Endodermal cell (in vitro differentiated cells): ENCODE data around the gene INPP4B. TPM values are rescaled to one million over a fixed set of nuclear protein-coding genes. Genes with fewer than 3 reads are reported as not detected.

Experiments
- DNase-seq: peaks from one replicate; pipeline ENCODE4 v3.0.0-alpha.2; 2017
- H3K27ac ChIP-seq: 2 replicates; pipeline ENCODE4 v1.5.1; 2013; ENCODE audit warnings: mild to moderate bottlenecking, low read depth, low read length, moderate library complexity
- H3K27me3 ChIP-seq: 2 replicates; pipeline ENCODE4 v1.6.1; 2013; ENCODE audit warnings: mild to moderate bottlenecking, low read length, moderate library complexity; ENCODE audit not compliant: insufficient read depth, control insufficient read depth, poor library complexity, severe bottlenecking
- H3K36me3 ChIP-seq: 2 replicates; pipeline ENCODE4 v1.7.0; 2013; ENCODE audit warnings: mild to moderate bottlenecking, low read length, moderate library complexity; ENCODE audit not compliant: control insufficient read depth, insufficient read depth
- H3K4me1 ChIP-seq: one replicate; pipeline ENCODE4 v1.7.0; 2013; ENCODE audit warnings: low read length; ENCODE audit not compliant: control insufficient read depth, insufficient read depth
- H3K4me3 ChIP-seq: 2 replicates; pipeline ENCODE4 v1.5.1; 2013; ENCODE audit warnings: mild to moderate bottlenecking, low read length, moderate library complexity
- H3K9ac ChIP-seq: 2 replicates; pipeline ENCODE4 v1.6.1; 2013; ENCODE audit warnings: mild to moderate bottlenecking, low read length, moderate library complexity; ENCODE audit not compliant: poor library complexity, severe bottlenecking; ENCODE audit errors: extremely low read depth
- H3K9me3 ChIP-seq: 2 replicates; pipeline ENCODE4 v1.6.1; 2013; ENCODE audit warnings: mild to moderate bottlenecking, low read length, moderate library complexity; ENCODE audit not compliant: control insufficient read depth
- H3K27ac Mint-ChIP-seq: 2 replicates; pipeline ENCODE4 v1.8.0; 2020; ENCODE audit warnings: mixed read lengths
- H3K27me3 Mint-ChIP-seq: 2 replicates; pipeline ENCODE4 v1.8.0; 2021; ENCODE audit warnings: mild to moderate bottlenecking, mixed read lengths; ENCODE audit not compliant: insufficient read depth
- H3K36me3 Mint-ChIP-seq: 2 replicates; pipeline ENCODE4 v1.8.0; 2020; ENCODE audit warnings: low read depth, mixed read lengths
- H3K4me1 Mint-ChIP-seq: 2 replicates; pipeline ENCODE4 v1.8.0; 2020; ENCODE audit warnings: mixed read lengths
- H3K4me3 Mint-ChIP-seq: 2 replicates; pipeline ENCODE4 v1.8.0; 2020; ENCODE audit warnings: mild to moderate bottlenecking, moderate library complexity, mixed read lengths
- H3K9me3 Mint-ChIP-seq: 2 replicates; pipeline ENCODE4 v1.8.0; 2020; ENCODE audit warnings: mild to moderate bottlenecking, mixed read lengths
- CTCF ChIP-seq: fragments of 200-600 bp; sonication (generic); conservative IDR thresholded peaks from 2 replicates; pipeline ENCODE4 v1.5.0; 2021; ENCODE audit warnings: antibody characterized with exemption, mild to moderate bottlenecking
- WGBS, 2 experiments: methylation state at CpG; one replicate each; pipeline versions ENCODE4 v1.1.5 to v1.1.7; 2013; ENCODE audit warnings: missing lambda C conversion rate in 2 of 2, mixed read lengths in 1 of 2; ENCODE audit not compliant: insufficient coverage in 1 of 2, insufficient read length in 1 of 2; 5-methylcytosine and 5-hydroxymethylcytosine counted together
- total RNA-seq, 2 donors: library from RNA; stranded (reverse); fragmentation: NEBNext Ultra II Directional in 1 of 2; extraction: Animal tissue kit (Norgen Biotek cat#: 25700) in 1 of 2; gene quantifications; 2 replicates in 1 of 2; 3 replicates in 1 of 2; pipeline ENCODE4 v1.2.1, GENCODE V29; 2021

Gene INPP4B
- total RNA-seq, 2 donors from 2014 or later: 0.64 to 0.66 TPM

GRCh38 chr4:142373610-142374009, 472.5 kb downstream of the INPP4B start:
- H3K27ac Mint-ChIP-seq: no peak overlapping the region
- WGBS, 2 experiments: 94 to 100% methylated on average over 2 of the region's 2 CpGs
- H3K9me3 Mint-ChIP-seq: no peaks in the 10 kb centered on the region
- H3K9me3 ChIP-seq: no peaks in the 10 kb centered on the region
- no peak overlapping the region for H3K4me3 ChIP-seq
- no peaks in the 10 kb centered on the region for H3K27me3 ChIP-seq
- H3K36me3 Mint-ChIP-seq: no peaks in the 10 kb centered on the region
- H3K27me3 Mint-ChIP-seq: no peaks in the 10 kb centered on the region
- H3K36me3 ChIP-seq: no peaks in the 10 kb centered on the region
- no peak for TF ChIP-seq CTCF
- no peak overlapping the region for H3K27ac ChIP-seq
- H3K9ac ChIP-seq: no peak overlapping the region
- H3K4me3 Mint-ChIP-seq: no peak overlapping the region
- H3K4me1 ChIP-seq: no peaks in the 10 kb centered on the region
- no peak for DNase-seq
- peaks cover 8% of the 10 kb centered on the region for H3K4me1 Mint-ChIP-seq

GRCh38 chr4:142372530-142373260, 473.4 kb downstream of the INPP4B start:
- Mint-ChIP-seq H3K27ac (no peak overlapping the region), H3K36me3 (no peaks in the 10 kb centered on the region), H3K27me3 (no peaks in the 10 kb centered on the region), H3K4me3 (no peak overlapping the region), H3K9me3 (no peaks in the 10 kb centered on the region), H3K4me1 (peaks cover 8% of the 10 kb centered on the region)
- no peak overlapping the region for H3K9ac ChIP-seq
- H3K27me3 ChIP-seq: no peaks in the 10 kb centered on the region
- H3K27ac ChIP-seq: no peak overlapping the region
- H3K36me3 ChIP-seq: no peaks in the 10 kb centered on the region
- no peak for TF ChIP-seq CTCF
- no peaks in the 10 kb centered on the region for H3K4me1 ChIP-seq
- WGBS, 2 experiments: 84 to 92% methylated on average over 2 of the region's 2 CpGs
- no peaks in the 10 kb centered on the region for H3K9me3 ChIP-seq
- DNase-seq: no peak
- H3K4me3 ChIP-seq: no peak overlapping the region

- Mint-ChIP-seq H3K36me3 (no peaks in the 10 kb centered on the region), H3K4me1 (peaks cover 15% of the 10 kb centered on the region), H3K27ac (no peak overlapping the region), H3K4me3 (no peak overlapping the region), H3K27me3 (no peaks in the 10 kb centered on the region), H3K9me3 (no peaks in the 10 kb centered on the region)
- TF ChIP-seq CTCF: no peak
- Histone ChIP-seq H3K4me3 (no peak overlapping the region), H3K36me3 (no peaks in the 10 kb centered on the region), H3K27ac (no peak overlapping the region), H3K9ac (no peak overlapping the region), H3K9me3 (no peaks in the 10 kb centered on the region), H3K27me3 (no peaks in the 10 kb centered on the region), H3K4me1 (no peaks in the 10 kb centered on the region)
- DNase-seq: no peak
- WGBS, 2 experiments: 87 to 100% methylated on average over 1 to 3 of the region's 3 CpGs
Measured at GRCh38 chr4:142369141-142369540, 477.0 kb downstream of the INPP4B start.
